ENCODE measurements around the gene OXER1. TPM values are rescaled to one million over a fixed set of nuclear protein-coding genes. Genes with fewer than 3 reads are reported as not detected.

Gene OXER1
- total RNA-seq, 1 donor from 2014 or later, result 1.9 TPM

- Mint-ChIP-seq H3K9me3 (peaks cover 15% of the 10 kb centered on the region), H3K36me3 (ENCODE audit: low read depth) (peaks cover 28% of the 10 kb centered on the region), H3K4me3 (no peak overlapping the region), H3K27me3 (no peaks in the 10 kb centered on the region), H3K4me1 (peaks cover 11% of the 10 kb centered on the region), H3K27ac (no peak overlapping the region)
- DNase-seq (no peak), ATAC-seq (ENCODE audit: low read depth) (no peak)
- POLR2A ChIA-PET, result interaction anchor here (1.0 kb wide), 1 partner anchor 886 kb away, joined by 3 read pairs; no protein-coding TSS in a partner anchor
- intact Hi-C loops (cut with micrococcal nuclease), result no loop called here
- CTCF ChIA-PET, result no interaction called here
- TF ChIP-seq CTCF (IDR thresholded peaks at IDR 0.05), result no peak
Observed at GRCh38 chr2:42726680-42727079, 37.3 kb downstream of the OXER1 start.

- CTCF ChIA-PET, result no interaction called here
- ATAC-seq (ENCODE audit: low read depth) (no peak), DNase-seq (no peak)
- TF ChIP-seq CTCF (IDR thresholded peaks at IDR 0.05), result no peak
- Mint-ChIP-seq H3K27me3 (no peaks in the 10 kb centered on the region), H3K9me3 (peaks cover 9% of the 10 kb centered on the region), H3K4me1 (peaks cover 11% of the 10 kb centered on the region), H3K4me3 (no peak overlapping the region), H3K27ac (no peak overlapping the region), H3K36me3 (ENCODE audit: low read depth) (peaks cover 18% of the 10 kb centered on the region)
- POLR2A ChIA-PET, result interaction anchor here (1.2 kb wide), 1 partner anchor 27 kb away, joined by 3 read pairs; no protein-coding TSS in a partner anchor
- intact Hi-C loops (cut with micrococcal nuclease), result no loop called here
Observed at GRCh38 chr2:42725657-42726056, 38.3 kb downstream of the OXER1 start.

GRCh38 chr2:42724886-42725285, 39.0 kb downstream of the OXER1 start:
- Mint-ChIP-seq H3K27ac (no peak overlapping the region), H3K36me3 (ENCODE audit: low read depth) (peaks cover 11% of the 10 kb centered on the region), H3K4me3 (no peak overlapping the region), H3K4me1 (peaks cover 11% of the 10 kb centered on the region), H3K27me3 (no peaks in the 10 kb centered on the region), H3K9me3 (peaks cover 5% of the 10 kb centered on the region)
- TF ChIP-seq CTCF (IDR thresholded peaks at IDR 0.05), result no peak
- intact Hi-C loops (cut with micrococcal nuclease), result no loop called here
- ATAC-seq (ENCODE audit: low read depth), result no peak
- POLR2A ChIA-PET, result interaction anchor here (1.2 kb wide), 1 partner anchor 27 kb away, joined by 3 read pairs; no protein-coding TSS in a partner anchor
- CTCF ChIA-PET, result no interaction called here
- no peak for DNase-seq

- intact Hi-C loops (cut with micrococcal nuclease), result loop anchor here (2.0 kb wide), 1 partner anchor 29 kb away; no protein-coding TSS in a partner anchor
- CTCF ChIA-PET, result no interaction called here
- Mint-ChIP-seq H3K27ac (no peak overlapping the region), H3K9me3 (no peaks in the 10 kb centered on the region), H3K4me3 (no peak overlapping the region), H3K4me1 (peaks cover 11% of the 10 kb centered on the region), H3K27me3 (no peaks in the 10 kb centered on the region), H3K36me3 (ENCODE audit: low read depth) (peaks cover 5% of the 10 kb centered on the region)
- TF ChIP-seq CTCF (IDR thresholded peaks at IDR 0.05), result no peak
- ATAC-seq (ENCODE audit: low read depth) (no peak), DNase-seq (no peak)
- POLR2A ChIA-PET, result no interaction called here
Observed at GRCh38 chr2:42723465-42723864, 40.5 kb downstream of the OXER1 start.

GRCh38 chr2:42722320-42723190, 41.4 kb downstream of the OXER1 start:
- ATAC-seq (ENCODE audit: low read depth) (peak; percentile 91), DNase-seq (no peak)
- Mint-ChIP-seq H3K27ac (peak overlapping the region; percentile 21), H3K4me3 (peak overlapping the region; percentile 17), H3K36me3 (ENCODE audit: low read depth) (peaks cover 5% of the 10 kb centered on the region), H3K27me3 (no peaks in the 10 kb centered on the region), H3K4me1 (peaks cover 11% of the 10 kb centered on the region), H3K9me3 (no peaks in the 10 kb centered on the region)
- TF ChIP-seq CTCF (IDR thresholded peaks at IDR 0.05), result no peak
- intact Hi-C loops (cut with micrococcal nuclease), result loop anchor here (1.0 to 2.0 kb wide), 2 partner anchors 30 to 361 kb away; partner anchors contain the start of gene COX7A2L
- POLR2A ChIA-PET, result no interaction called here
- CTCF ChIA-PET, result no interaction called here
